Ishikawa (cell line): ENCODE results near the gene CCDC102B.

Source experiments
- CEBPB ChIP-seq: IDR thresholded peaks from 2 replicates; pipeline ENCODE4 v1.6.1; 2012
- CREB1 ChIP-seq: IDR thresholded peaks from 2 replicates; pipeline ENCODE4 v1.6.1; 2012; ENCODE audit warnings: low read depth
- EGR1 ChIP-seq: IDR thresholded peaks from 2 replicates; pipeline ENCODE4 v1.6.1; 2012
- EP300 ChIP-seq: IDR thresholded peaks from 2 replicates; pipeline ENCODE4 v1.6.1; 2012; ENCODE audit warnings: borderline replicate concordance
- FOXM1 ChIP-seq: IDR thresholded peaks from 2 replicates; pipeline ENCODE4 v1.6.1; 2012; ENCODE audit warnings: low read depth, borderline replicate concordance
- NFIC ChIP-seq: IDR thresholded peaks from 2 replicates; pipeline ENCODE4 v1.6.1; 2012
- RAD21 ChIP-seq: IDR thresholded peaks from 2 replicates; pipeline ENCODE4 v1.6.1; 2012; ENCODE audit warnings: low read depth
- REST ChIP-seq: IDR thresholded peaks from 2 replicates; pipeline ENCODE4 v1.6.1; 2012; ENCODE audit warnings: low read depth, mild to moderate bottlenecking
- TAF1 ChIP-seq: IDR thresholded peaks from 2 replicates; pipeline ENCODE4 v1.6.1; 2012; ENCODE audit warnings: low read depth, mild to moderate bottlenecking
- TCF12 ChIP-seq: IDR thresholded peaks from 2 replicates; pipeline ENCODE4 v1.6.1; 2012; ENCODE audit warnings: low read depth
- TEAD4 ChIP-seq: IDR thresholded peaks from 2 replicates; pipeline ENCODE4 v1.6.1; 2012
- YY1 ChIP-seq: IDR thresholded peaks from 2 replicates; pipeline ENCODE4 v1.6.1; 2012; ENCODE audit warnings: low read depth
- ZBTB7A ChIP-seq: IDR thresholded peaks from 2 replicates; pipeline ENCODE4 v1.6.1; 2012; ENCODE audit warnings: low read depth
- TF ChIP-seq, protein P1 (sequence below): IDR thresholded peaks from 2 replicates; pipeline ENCODE4 v1.6.1; 2012
- TF ChIP-seq, protein P2 (sequence below): IDR thresholded peaks from 2 replicates; pipeline ENCODE4 v1.6.1; 2012

Gene CCDC102B

GRCh38 chr18:68843473-68844089 is 45.7 kb downstream of the CCDC102B start:
- TF ChIP-seq REST (no peak), RAD21 (no peak), ZBTB7A (no peak), NFIC (no peak), YY1 (no peak), CREB1 (no peak)
- TF ChIP-seq, protein P1, sequence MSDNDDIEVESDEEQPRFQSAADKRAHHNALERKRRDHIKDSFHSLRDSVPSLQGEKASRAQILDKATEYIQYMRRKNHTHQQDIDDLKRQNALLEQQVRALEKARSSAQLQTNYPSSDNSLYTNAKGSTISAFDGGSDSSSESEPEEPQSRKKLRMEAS, result no peak
- TF ChIP-seq, protein P2, sequence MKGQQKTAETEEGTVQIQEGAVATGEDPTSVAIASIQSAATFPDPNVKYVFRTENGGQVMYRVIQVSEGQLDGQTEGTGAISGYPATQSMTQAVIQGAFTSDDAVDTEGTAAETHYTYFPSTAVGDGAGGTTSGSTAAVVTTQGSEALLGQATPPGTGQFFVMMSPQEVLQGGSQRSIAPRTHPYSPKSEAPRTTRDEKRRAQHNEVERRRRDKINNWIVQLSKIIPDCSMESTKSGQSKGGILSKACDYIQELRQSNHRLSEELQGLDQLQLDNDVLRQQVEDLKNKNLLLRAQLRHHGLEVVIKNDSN, result no peak

DNA sequence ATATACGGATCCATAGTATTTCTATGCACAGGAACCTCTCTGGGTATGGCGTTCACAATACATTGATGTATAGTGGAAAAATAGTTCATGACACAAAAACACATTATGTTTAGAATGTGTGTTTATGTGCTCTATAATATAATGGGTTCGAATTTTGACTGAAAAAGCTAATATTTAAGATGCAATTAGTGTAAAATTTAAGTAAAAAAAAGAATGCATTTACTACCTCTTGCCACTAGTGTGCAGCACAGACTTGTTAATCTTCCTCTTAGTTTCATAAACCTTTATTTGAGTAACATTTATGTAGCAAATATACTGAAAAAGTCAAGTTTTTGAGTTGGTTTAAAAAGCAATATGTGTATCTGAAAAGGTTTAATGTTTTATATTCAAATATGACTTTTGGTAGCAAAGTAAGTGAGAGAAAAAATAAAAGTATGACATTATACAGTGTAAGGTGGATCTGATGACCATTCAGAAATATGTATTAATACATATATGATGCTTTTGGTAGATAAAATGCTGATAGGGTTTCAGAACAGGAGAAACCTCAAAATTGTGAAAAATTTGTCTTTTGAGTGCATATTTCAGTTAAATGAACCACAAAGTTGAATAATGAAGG is 49.4 kb downstream of the CCDC102B start:
- TF ChIP-seq FOXM1, result no peak
- TF ChIP-seq RAD21, result peak; percentile 69

- no peak for TF ChIP-seq CREB1
- TF ChIP-seq NFIC, result no peak
- TF ChIP-seq, protein P2, result no peak
- TF ChIP-seq TAF1, result no peak
- TF ChIP-seq ZBTB7A, result no peak
- no peak for TF ChIP-seq CEBPB
- TF ChIP-seq FOXM1, result no peak
These were observed 50.4 kb downstream of the CCDC102B start for GRCh38 chr18:68848242-68848641.

DNA sequence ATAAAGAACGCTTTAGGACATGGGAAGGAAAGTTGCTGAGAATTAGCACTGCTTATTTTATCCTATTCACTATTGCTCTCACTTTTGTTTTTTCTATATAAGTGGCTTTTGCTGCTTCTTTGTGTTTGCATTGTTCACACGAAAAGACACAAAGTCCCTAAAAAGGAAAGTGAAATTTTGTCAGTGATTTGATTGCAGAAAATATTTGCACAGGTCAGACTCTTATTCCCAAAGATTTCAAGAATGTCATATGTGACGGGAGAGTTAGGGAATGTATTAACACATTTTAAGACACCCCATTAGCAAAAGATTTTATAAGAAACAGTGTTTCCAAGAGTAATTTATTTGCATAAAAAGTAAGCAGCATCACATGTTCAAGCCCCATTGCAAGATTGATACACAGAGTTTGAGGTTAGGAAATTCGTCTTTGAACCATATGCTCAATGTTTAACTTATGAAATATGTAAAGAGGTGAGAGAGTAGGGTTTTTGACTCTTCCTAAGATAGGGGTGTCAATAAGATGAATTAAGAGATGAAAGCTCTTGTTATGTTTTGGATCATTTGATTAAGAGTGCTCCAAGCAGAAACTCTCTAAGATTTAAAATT is 57.0 kb downstream of the CCDC102B start:
- TF ChIP-seq, protein P1, result no peak
- no peak for TF ChIP-seq CREB1
- no peak for TF ChIP-seq CEBPB

- TF ChIP-seq FOXM1 (no peak), TCF12 (no peak), CREB1 (no peak), NFIC (no peak), ZBTB7A (no peak), YY1 (no peak), RAD21 (no peak), TEAD4 (no peak), CEBPB (no peak), REST (no peak), EP300 (no peak), EGR1 (no peak), TAF1 (no peak)
- TF ChIP-seq, protein P2, result no peak
- TF ChIP-seq, protein P1, result no peak
These were observed 57.6 kb downstream of the CCDC102B start for GRCh38 chr18:68855491-68855890.

DNA sequence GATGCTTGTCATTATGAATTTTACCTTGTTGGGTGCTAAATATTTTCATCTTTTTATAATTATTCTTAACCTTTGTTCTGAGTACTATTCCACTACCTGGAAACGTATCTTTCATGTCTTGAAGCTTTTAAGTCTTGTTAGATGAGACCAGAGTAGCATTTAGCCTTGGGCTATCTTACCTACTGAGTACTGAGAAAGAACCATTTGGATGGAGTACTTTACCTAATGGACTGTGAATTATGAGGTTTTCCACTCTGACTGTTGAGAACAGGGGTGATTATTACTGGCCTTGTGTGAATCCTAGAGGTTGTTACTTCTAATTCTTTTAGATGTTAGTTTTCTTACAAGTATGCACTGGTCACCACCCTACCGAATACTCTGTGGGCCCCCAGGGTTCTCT is 63.5 kb downstream of the CCDC102B start:
- TF ChIP-seq CEBPB, result no peak
- TF ChIP-seq, protein P1, result no peak
- TF ChIP-seq CREB1, result no peak
- TF ChIP-seq YY1, result no peak
- no peak for TF ChIP-seq REST
- no peak for TF ChIP-seq ZBTB7A
- TF ChIP-seq, protein P2, result no peak
- TF ChIP-seq RAD21, result no peak
- no peak for TF ChIP-seq EGR1
- no peak for TF ChIP-seq FOXM1
